Suppressor macrophage (primary cell): ENCODE measurements around the gene COL23A1.

ENCODE experiments used
- DNase-seq, 4 experiments: peaks; one replicate each; pipeline ENCODE4 v3.0.0-alpha.2; 2020 to 2022

COL23A1 gene

GRCh38 chr5:178336889-178337288, 253.3 kb downstream of the COL23A1 start:
- DNase-seq = no peak

GRCh38 chr5:178335302-178336030, 254.7 kb downstream of the COL23A1 start:
- peak in 3 of 4 experiments; percentile 35 to 60 (median 39) for DNase-seq

GRCh38 chr5:178334861-178335260, 255.3 kb downstream of the COL23A1 start:
- peak; percentile 66 to 86 (median 81) for DNase-seq

GRCh38 chr5:178333821-178334481, 256.2 kb downstream of the COL23A1 start:
- DNase-seq = peak in 2 of 4 experiments; percentile 73

GRCh38 chr5:178332210-178332641, 258.0 kb downstream of the COL23A1 start:
- no peak for DNase-seq

- DNase-seq = no peak
These were observed 258.6 kb downstream of the COL23A1 start for GRCh38 chr5:178331491-178331996.

GRCh38 chr5:178330791-178331404, 259.3 kb downstream of the COL23A1 start:
- DNase-seq = peak; percentile 59 to 78 (median 76)

GRCh38 chr5:178328826-178329730, 261.1 kb downstream of the COL23A1 start:
- no peak for DNase-seq

GRCh38 chr5:178327931-178328711, 262.1 kb downstream of the COL23A1 start:
- peak in 3 of 4 experiments; percentile 56 to 71 (median 67) for DNase-seq

GRCh38 chr5:178327446-178327845, 262.7 kb downstream of the COL23A1 start:
- no peak for DNase-seq

GRCh38 chr5:178326374-178326715, 263.8 kb downstream of the COL23A1 start:
- DNase-seq = no peak

- no peak for DNase-seq
These were observed 264.4 kb downstream of the COL23A1 start for GRCh38 chr5:178325679-178326373.

GRCh38 chr5:178325311-178325678, 264.9 kb downstream of the COL23A1 start:
- no peak for DNase-seq

GRCh38 chr5:178324481-178325310, 265.5 kb downstream of the COL23A1 start:
- DNase-seq = no peak

- no peak for DNase-seq
These were observed 266.2 kb downstream of the COL23A1 start for GRCh38 chr5:178323961-178324360.

GRCh38 chr5:178323541-178323865, 266.7 kb downstream of the COL23A1 start:
- no peak for DNase-seq

- DNase-seq = no peak
These were observed 267.3 kb downstream of the COL23A1 start for GRCh38 chr5:178322736-178323540.

GRCh38 chr5:178320281-178320855, 269.8 kb downstream of the COL23A1 start:
- DNase-seq = no peak

- DNase-seq = no peak
These were observed 270.6 kb downstream of the COL23A1 start for GRCh38 chr5:178319541-178320041.
